Nucleus accumbens (tissue), 56 donors: ENCODE results near the gene NSUN5.

Experiments used
- DNase-seq, 56 donors: peaks; one replicate each; lab custom pipeline; 2025; lab: John Stamatoyannopoulos, UW

Gene NSUN5

GRCh38 chr7:73308665-73309214 lies at the start of gene NSUN5:
NSUN5 (minus strand) TSS chr7:73308826; CDS start chr7:73308790, 36 bp downstream.
- peak in 53 of 56 donors; percentile 10 to 87 (median 67) for DNase-seq

- DNase-seq, result no peak
Measured at GRCh38 chr7:73356159-73356558, 47.5 kb upstream of the NSUN5 start.

GRCh38 chr7:73354821-73355220 lies 46.2 kb upstream of the NSUN5 start:
- no peak for DNase-seq

GRCh38 chr7:73354196-73354595 lies 45.6 kb upstream of the NSUN5 start:
- no peak for DNase-seq

- no peak for DNase-seq
Measured at GRCh38 chr7:73353243-73353642, 44.6 kb upstream of the NSUN5 start.

- DNase-seq, result no peak
Measured at GRCh38 chr7:73352784-73353183, 44.2 kb upstream of the NSUN5 start.

GRCh38 chr7:73351447-73352167 lies 43.0 kb upstream of the NSUN5 start:
- no peak for DNase-seq

GRCh38 chr7:73350306-73351068 lies 41.9 kb upstream of the NSUN5 start:
- no peak for DNase-seq

- no peak for DNase-seq
Measured at GRCh38 chr7:73349763-73350162, 41.1 kb upstream of the NSUN5 start.

GRCh38 chr7:73345951-73346350 lies 37.3 kb upstream of the NSUN5 start:
- no peak for DNase-seq

GRCh38 chr7:73345538-73345937 lies 36.9 kb upstream of the NSUN5 start:
- no peak for DNase-seq

GRCh38 chr7:73343671-73344380 lies 35.2 kb upstream of the NSUN5 start:
- no peak for DNase-seq

GRCh38 chr7:73342645-73343044 lies 34.0 kb upstream of the NSUN5 start:
- peak in 12 of 56 donors; percentile 1 to 31 (median 12) for DNase-seq

GRCh38 chr7:73341877-73342276 lies 33.3 kb upstream of the NSUN5 start:
- no peak for DNase-seq

- no peak for DNase-seq
Measured at GRCh38 chr7:73340514-73340913, 31.9 kb upstream of the NSUN5 start.

- DNase-seq, result no peak
Measured at GRCh38 chr7:73338321-73338720, 29.7 kb upstream of the NSUN5 start.

- no peak for DNase-seq
Measured at GRCh38 chr7:73332447-73332846, 23.8 kb upstream of the NSUN5 start.

- DNase-seq, result no peak
Measured at GRCh38 chr7:73330772-73331171, 22.1 kb upstream of the NSUN5 start.

GRCh38 chr7:73329861-73330581 lies 21.4 kb upstream of the NSUN5 start:
- peak in 1 of 56 donors; percentile 1 for DNase-seq

GRCh38 chr7:73328696-73329095 lies 20.1 kb upstream of the NSUN5 start:
- DNase-seq, result no peak
